Common myeloid progenitor, CD34-positive (primary cell): ENCODE results near the gene KDM3B.
A peak's percentile ranks its signal among the peaks of the same experiment; 100 is the strongest.

Experiments used
- CTCF ChIA-PET: fragments of 350-600 bp; sonication (Branson Sonifier 250); formaldehyde crosslinking; loops from one replicate; lab custom pipeline; 2021; ENCODE audit warnings: antibody characterized with exemption; lab: Charles Lee
- POLR2A ChIA-PET: fragments of 350-600 bp; sonication (Branson Sonifier 250); formaldehyde crosslinking; loops from one replicate; lab custom pipeline; 2021; ENCODE audit warnings: antibody characterized with exemption; lab: Charles Lee
- DNase-seq, 3 donors: peaks; one replicate each; pipeline versions ENCODE4 v3.0.0 to v3.0.0-alpha.2; 2013
- H3K27ac ChIP-seq, 2 experiments: 1 replicate in 1 of 2; 2 replicates in 1 of 2; pipeline ENCODE4 v1.7.0; 2013; ENCODE audit warnings: inconsistent platforms in 2 of 2, low read length in 2 of 2, mild to moderate bottlenecking in 2 of 2, low read depth in 1 of 2, moderate library complexity in 1 of 2; ENCODE audit not compliant: severe bottlenecking in 2 of 2, insufficient read depth in 1 of 2, poor library complexity in 1 of 2
- H3K27me3 ChIP-seq, 5 experiments: replicated peaks in 2 of 5; 1 replicate in 3 of 5; 2 replicates in 2 of 5; pipeline versions ENCODE4 v1.6.1 to v1.7.0; 2013; ENCODE audit warnings: low read length in 4 of 5, mild to moderate bottlenecking in 2 of 5, moderate library complexity in 2 of 5, inconsistent platforms in 1 of 5; ENCODE audit not compliant: insufficient read depth in 5 of 5, control insufficient read depth in 4 of 5
- H3K36me3 ChIP-seq, 4 experiments: 1 replicate in 2 of 4; 2 replicates in 2 of 4; pipeline versions ENCODE4 v1.6.1 to v1.7.0; 2013; ENCODE audit warnings: low read length in 3 of 4, control low read depth in 1 of 4, mild to moderate bottlenecking in 1 of 4; ENCODE audit not compliant: control insufficient read depth in 4 of 4, insufficient read depth in 4 of 4
- H3K4me1 ChIP-seq, 4 experiments: 1 replicate in 3 of 4; 2 replicates in 1 of 4; pipeline versions ENCODE4 v1.6.1 to v1.7.1; 2013; ENCODE audit warnings: low read length in 3 of 4, mild to moderate bottlenecking in 3 of 4, control low read depth in 1 of 4, inconsistent platforms in 1 of 4, moderate library complexity in 1 of 4; ENCODE audit not compliant: control insufficient read depth in 4 of 4, insufficient read depth in 4 of 4; ENCODE audit errors: control extremely low read depth in 1 of 4
- H3K4me3 ChIP-seq, 7 experiments: 1 replicate in 4 of 7; 2 replicates in 3 of 7; pipeline versions ENCODE4 v1.5.1 to v1.7.0; 2013; ENCODE audit warnings: mild to moderate bottlenecking in 7 of 7, low read length in 6 of 7, moderate library complexity in 6 of 7, inconsistent platforms in 2 of 7, low read depth in 2 of 7, control low read depth in 1 of 7; ENCODE audit not compliant: insufficient read depth in 4 of 7, control insufficient read depth in 1 of 7; ENCODE audit errors: extremely low read depth in 1 of 7
- H3K9me3 ChIP-seq, 5 experiments: 1 replicate in 4 of 5; 2 replicates in 1 of 5; pipeline versions ENCODE4 v1.6.1 to v1.7.1; 2013; ENCODE audit warnings: low read length in 4 of 5, mild to moderate bottlenecking in 2 of 5, inconsistent platforms in 1 of 5, low read depth in 1 of 5, moderate library complexity in 1 of 5; ENCODE audit not compliant: control insufficient read depth in 4 of 5, insufficient read depth in 2 of 5; ENCODE audit errors: control extremely low read depth in 1 of 5
- WGBS: methylation state at CpG from one replicate; pipeline ENCODE4 v1.1.5; 2013; ENCODE audit not compliant: insufficient coverage; 5-methylcytosine and 5-hydroxymethylcytosine counted together

The KDM3B gene

DNA sequence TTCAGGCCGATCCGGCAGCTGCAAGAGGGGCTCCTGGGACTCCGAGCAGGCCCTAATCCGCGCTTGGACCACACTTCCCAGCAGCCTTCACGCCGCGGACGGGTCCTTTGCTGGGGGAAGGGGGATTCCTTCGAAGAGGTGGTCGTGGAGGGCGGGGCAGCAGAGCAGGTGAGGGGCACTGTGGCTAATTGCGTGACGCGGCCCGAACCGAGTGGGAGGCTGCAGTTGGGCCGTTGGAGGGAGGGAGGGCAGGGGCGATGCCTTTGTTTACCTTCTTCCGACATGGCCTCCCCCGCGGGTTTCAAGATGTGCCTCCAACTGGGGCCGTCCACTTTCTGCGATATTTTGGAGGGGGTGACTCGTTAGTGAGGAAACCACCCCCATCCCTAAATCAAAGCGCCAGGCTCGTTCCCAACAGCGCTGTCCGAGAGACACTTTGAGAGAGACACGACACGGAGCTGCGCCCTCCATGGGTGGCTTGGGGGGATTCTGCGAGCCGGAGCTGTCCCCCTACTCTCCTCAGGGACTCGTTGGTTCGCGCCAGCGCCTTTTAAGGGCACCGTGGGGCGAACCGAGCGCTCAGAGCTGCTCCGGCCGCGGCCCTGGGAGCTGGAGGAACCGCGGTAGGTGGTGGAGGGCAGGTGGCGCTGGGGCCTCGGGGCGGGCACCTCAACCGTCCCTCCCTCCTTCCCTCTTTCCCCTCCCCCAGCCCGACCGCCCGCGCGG is 14.6 kb upstream of the KDM3B start, which contains the start of gene FAM53C:
TSS of gene FAM53C (plus strand) at position 582 of the 726 bp plus-strand sequence. CDS start 3,070 bp downstream, outside the sequence.
- ChIA-PET POLR2A (interaction anchor here (0.5 to 4.0 kb wide), 7 partner anchors 10 to 153 kb away, joined by 3 to 44 read pairs (median 6); partner anchors contain the start of gene KDM3B), CTCF (interaction anchor here (0.6 to 16.0 kb wide), 4 partner anchors 14 to 33 kb away, joined by 3 to 233 read pairs (median 4); partner anchors contain the start of gene KDM3B)
- H3K9me3 ChIP-seq: no peaks in the 10 kb centered on the region
- H3K27ac ChIP-seq: peak within 1 kb of the TSS; percentile 100
- DNase-seq: peak; percentile 93 to 96 (median 96)
- peaks cover 13 to 35% (median 27%) of the 10 kb centered on the region in 4 experiments for H3K4me1 ChIP-seq
- no peaks in the 10 kb centered on the region for H3K27me3 ChIP-seq
- peak within 1 kb of the TSS; percentile 81 to 95 (median 89) for H3K4me3 ChIP-seq
- H3K36me3 ChIP-seq: peaks cover 3 to 15% (median 11%) of the 10 kb centered on the region in 4 experiments
- WGBS: under 1% methylated on average over 24 of the region's 56 CpGs

DNA sequence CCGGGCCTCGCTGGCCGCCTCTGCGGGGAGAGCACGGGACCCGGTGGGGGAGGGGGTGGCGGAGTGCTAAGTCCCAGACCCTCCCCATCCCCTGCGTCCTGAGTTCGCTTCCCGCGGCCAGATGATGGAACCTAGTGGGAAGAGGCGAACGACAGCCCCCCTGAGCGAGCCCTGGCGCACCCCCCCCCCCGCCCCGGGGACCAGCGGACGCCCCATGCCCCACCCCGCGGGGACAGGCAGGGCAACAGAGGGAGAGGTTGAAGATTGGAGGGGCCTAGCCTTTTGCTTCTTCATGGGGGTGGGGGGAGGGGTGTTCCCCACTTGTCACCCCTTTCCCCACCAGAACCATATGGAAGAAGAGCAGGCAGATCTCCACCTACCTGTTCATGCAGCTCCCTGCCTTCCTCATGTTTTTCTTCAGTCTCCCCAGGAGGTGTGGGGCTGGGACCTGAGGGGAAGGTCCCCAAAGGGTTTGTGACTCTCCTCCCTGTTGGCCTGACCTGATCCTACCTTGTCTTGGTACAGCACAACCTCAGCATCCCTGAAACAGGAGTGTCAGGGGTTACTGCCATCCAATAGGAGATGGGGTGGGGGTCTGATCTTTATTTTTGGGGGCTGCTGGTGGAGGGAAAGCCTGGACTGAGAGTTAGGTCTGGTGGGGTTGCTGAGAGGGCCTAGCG is 13.9 kb upstream of the KDM3B start:
- no peak for DNase-seq
- Histone ChIP-seq H3K4me3 (peak overlapping the region; percentile 81 to 95 (median 89)), H3K27ac (peak overlapping the region; percentile 100), H3K36me3 (peaks cover 4 to 20% (median 14%) of the 10 kb centered on the region in 4 experiments), H3K4me1 (peaks cover 13 to 35% (median 27%) of the 10 kb centered on the region in 4 experiments), H3K27me3 (no peaks in the 10 kb centered on the region), H3K9me3 (no peaks in the 10 kb centered on the region)
- ChIA-PET POLR2A (interaction anchor here (1.1 to 4.0 kb wide), 6 partner anchors 10 to 126 kb away, joined by 3 to 44 read pairs (median 7); partner anchors contain the start of gene KDM3B), CTCF (interaction anchor here (0.6 to 16.0 kb wide), 6 partner anchors 10 to 32 kb away, joined by 3 to 233 read pairs (median 3); partner anchors contain the start of gene KDM3B)
- 38% methylated on average over 1 of the region's 22 CpGs for WGBS

DNA sequence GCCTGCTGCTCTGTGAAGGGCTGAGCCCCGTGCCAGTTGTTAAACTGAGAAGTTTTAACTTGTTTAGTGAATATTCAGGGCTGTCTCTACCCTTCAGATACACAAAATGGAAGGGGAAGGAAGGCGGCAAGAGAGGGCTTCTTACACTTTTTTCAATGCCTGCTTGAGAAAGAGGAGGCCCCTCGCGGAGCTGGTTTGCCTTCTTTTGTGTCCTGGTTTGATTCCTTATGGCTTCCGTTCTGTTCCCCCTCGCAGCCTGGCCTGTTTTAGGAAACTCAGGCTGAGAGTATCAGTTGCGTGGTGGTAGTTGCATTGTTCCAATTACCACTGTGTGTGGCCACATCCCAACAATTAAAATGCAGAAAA is 13.4 kb upstream of the KDM3B start:
- 0% methylated on average over 1 of the region's 7 CpGs for WGBS
- peak overlapping the region; percentile 37 to 95 (median 86) for H3K4me3 ChIP-seq
- H3K27me3 ChIP-seq: no peaks in the 10 kb centered on the region
- ChIA-PET CTCF (interaction anchor here (1.1 to 16.0 kb wide), 4 partner anchors 10 to 31 kb away, joined by 3 to 233 read pairs (median 4); partner anchors contain the start of gene KDM3B), POLR2A (interaction anchor here (0.6 to 4.0 kb wide), 5 partner anchors 9 to 125 kb away, joined by 3 to 44 read pairs (median 8); partner anchors contain the start of gene KDM3B)
- peaks cover 5 to 25% (median 17%) of the 10 kb centered on the region in 4 experiments for H3K36me3 ChIP-seq
- H3K27ac ChIP-seq: peak overlapping the region; percentile 100
- no peaks in the 10 kb centered on the region for H3K9me3 ChIP-seq
- peaks cover 13 to 35% (median 27%) of the 10 kb centered on the region in 4 experiments for H3K4me1 ChIP-seq
- no peak for DNase-seq

DNA sequence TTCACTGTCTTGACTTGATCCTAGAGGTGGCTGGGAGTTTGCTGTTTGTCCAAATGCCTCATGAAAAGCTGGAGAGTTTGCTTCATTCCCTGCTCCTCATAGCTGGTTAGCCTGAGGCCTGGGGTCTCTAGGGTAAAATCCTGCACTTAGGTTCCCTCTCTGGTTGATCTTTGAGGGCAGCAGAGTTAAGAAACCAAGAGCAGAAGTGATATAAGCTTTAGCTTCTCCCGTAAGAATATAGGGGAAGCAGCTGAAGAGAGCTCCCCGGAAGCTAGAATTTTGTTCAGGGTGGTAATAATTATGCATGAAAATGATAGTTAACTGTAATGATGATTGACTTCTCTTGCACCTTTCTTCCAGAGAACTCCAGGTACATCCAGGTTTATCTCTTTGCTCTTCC is 13.0 kb upstream of the KDM3B start:
- ChIA-PET POLR2A (interaction anchor here (0.6 to 4.0 kb wide), 5 partner anchors 8 to 125 kb away, joined by 3 to 44 read pairs (median 4); partner anchors contain the start of gene KDM3B), CTCF (interaction anchor here (1.1 to 16.0 kb wide), 3 partner anchors 11 to 29 kb away, joined by 3 to 233 read pairs (median 3); partner anchors contain the start of gene KDM3B)
- Histone ChIP-seq H3K36me3 (peaks cover 5 to 29% (median 21%) of the 10 kb centered on the region in 4 experiments), H3K27ac (peak overlapping the region in 1 of 2 experiments; percentile 100), H3K4me1 (peaks cover 13 to 35% (median 27%) of the 10 kb centered on the region in 4 experiments), H3K27me3 (no peaks in the 10 kb centered on the region), H3K4me3 (peak overlapping the region in 6 of 7 experiments; percentile 81 to 95 (median 88)), H3K9me3 (no peaks in the 10 kb centered on the region)
- DNase-seq: no peak
- no CpG with 5 or more reads among the region's 2 CpGs for WGBS

DNA sequence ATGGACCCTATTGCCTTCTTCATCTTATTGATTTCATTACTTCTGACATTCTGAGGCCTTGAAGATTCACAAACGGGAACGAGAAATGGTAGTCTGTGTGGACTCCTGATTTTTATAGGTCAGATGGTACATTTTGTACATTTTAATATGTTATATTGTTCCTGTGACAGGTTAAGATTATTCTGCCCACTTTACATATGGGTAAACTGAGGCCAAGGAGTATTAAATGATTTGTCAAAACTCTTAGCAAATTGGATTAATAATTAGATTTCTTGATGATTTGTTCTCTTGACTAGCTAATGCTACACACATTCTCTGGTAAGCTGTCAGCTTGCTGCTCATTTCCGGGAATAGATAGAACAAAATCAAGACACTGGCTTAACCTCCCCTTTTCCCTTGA is 12.5 kb upstream of the KDM3B start:
- Histone ChIP-seq H3K4me1 (peaks cover 13 to 35% (median 27%) of the 10 kb centered on the region in 4 experiments), H3K36me3 (peaks cover 5 to 33% (median 25%) of the 10 kb centered on the region in 4 experiments), H3K27ac (peak overlapping the region in 1 of 2 experiments; percentile 100), H3K27me3 (no peaks in the 10 kb centered on the region), H3K9me3 (no peaks in the 10 kb centered on the region), H3K4me3 (peak overlapping the region in 5 of 7 experiments; percentile 85 to 95 (median 89))
- ChIA-PET CTCF (interaction anchor here (0.9 to 16.0 kb wide), 4 partner anchors 11 to 29 kb away, joined by 3 to 233 read pairs (median 3); partner anchors contain the start of gene KDM3B), POLR2A (interaction anchor here (0.6 to 4.0 kb wide), 4 partner anchors 8 to 15 kb away, joined by 3 to 44 read pairs (median 23); partner anchors contain the start of gene KDM3B)
- 100% methylated on average over 1 of the region's 3 CpGs for WGBS
- DNase-seq: no peak

DNA sequence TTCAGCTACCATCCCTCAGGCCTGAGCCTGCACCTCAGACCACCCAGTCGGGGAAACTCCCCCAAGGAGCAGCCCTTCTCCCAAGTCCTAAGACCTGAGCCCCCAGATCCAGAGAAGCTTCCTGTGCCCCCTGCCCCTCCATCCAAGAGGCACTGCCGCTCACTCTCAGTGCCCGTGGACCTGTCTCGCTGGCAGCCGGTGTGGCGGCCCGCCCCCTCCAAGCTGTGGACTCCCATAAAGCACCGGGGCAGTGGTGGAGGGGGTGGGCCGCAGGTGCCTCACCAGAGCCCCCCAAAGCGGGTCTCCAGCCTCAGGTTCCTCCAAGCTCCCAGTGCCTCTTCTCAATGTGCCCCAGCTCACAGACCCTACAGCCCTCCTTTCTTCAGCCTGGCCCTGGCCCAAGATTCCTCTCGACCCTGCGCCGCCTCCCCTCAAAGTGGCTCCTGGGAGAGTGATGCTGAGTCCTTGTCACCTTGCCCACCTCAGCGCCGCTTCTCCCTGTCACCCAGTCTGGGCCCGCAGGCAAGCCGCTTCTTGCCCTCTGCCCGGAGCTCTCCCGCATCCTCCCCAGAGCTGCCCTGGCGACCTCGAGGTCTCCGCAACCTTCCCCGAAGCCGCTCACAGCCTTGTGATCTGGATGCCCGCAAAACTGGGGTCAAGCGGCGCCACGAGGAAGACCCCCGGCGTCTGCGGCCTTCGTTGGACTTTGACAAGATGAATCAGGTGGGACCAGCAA is 7.4 kb upstream of the KDM3B start:
- DNase-seq: no peak
- Histone ChIP-seq H3K27ac (no peak overlapping the region), H3K27me3 (no peaks in the 10 kb centered on the region), H3K4me3 (no peak overlapping the region), H3K9me3 (no peaks in the 10 kb centered on the region), H3K4me1 (peaks cover 4 to 19% (median 10%) of the 10 kb centered on the region in 4 experiments), H3K36me3 (peaks cover 5 to 81% (median 60%) of the 10 kb centered on the region in 4 experiments)
- POLR2A ChIA-PET: no interaction called here
- WGBS: 99% methylated on average over 23 of the region's 32 CpGs
- CTCF ChIA-PET: interaction anchor here (0.8 to 16.0 kb wide), 3 partner anchors 7 to 12 kb away, joined by 3 to 233 read pairs (median 6); partner anchors contain the start of gene KDM3B
